B cell (primary cell): Measurements from ENCODE around the gene JPH3. TPM values are rescaled to one million over a fixed set of nuclear protein-coding genes. Genes with fewer than 3 reads are reported as not detected.

Experiments
- ATAC-seq: fragments of 200-7000 bp; cut with Tn5 transposase; one replicate; pipeline ENCODE4 v1.10.0; 2021; ENCODE audit warnings: low read depth, mild to moderate bottlenecking, moderate number of reproducible peaks, moderate library complexity
- CTCF ChIA-PET: fragments of 350-600 bp; sonication (Branson Sonifier 250); formaldehyde crosslinking; loops from one replicate; lab custom pipeline; 2021; ENCODE audit warnings: antibody characterized with exemption, inconsistent platforms; lab: Charles Lee
- POLR2A ChIA-PET: fragments of 350-600 bp; sonication (Branson Sonifier 250); formaldehyde crosslinking; loops from one replicate; lab custom pipeline; 2021; ENCODE audit warnings: antibody characterized with exemption; lab: Charles Lee
- DNase-seq: peaks from one replicate; pipeline ENCODE4 v3.0.0; 2013
- H2AFZ ChIP-seq: 2 replicates; pipeline ENCODE4 v1.6.1; 2012; ENCODE audit warnings: mild to moderate bottlenecking, low read depth, low read length; ENCODE audit not compliant: insufficient read depth, poor library complexity, severe bottlenecking
- H3K27ac ChIP-seq, 2 donors: 1 replicate in 1 of 2; 2 replicates in 1 of 2; pipeline ENCODE4 v1.5.1; 2012 to 2013; ENCODE audit warnings: low read length in 2 of 2, mild to moderate bottlenecking in 2 of 2, moderate library complexity in 1 of 2
- H3K27me3 ChIP-seq, 4 experiments: fragments of 200-600 bp in 1 of 4; sonication (generic) in 1 of 4; replicated peaks in 1 of 4; 1 replicate in 2 of 4; 2 replicates in 2 of 4; pipeline versions ENCODE4 v1.6.1 to v1.7.0; 2013 to 2016; ENCODE audit warnings: low read length in 3 of 4, mild to moderate bottlenecking in 2 of 4, mixed read lengths in 1 of 4, moderate library complexity in 1 of 4; ENCODE audit not compliant: insufficient read depth in 4 of 4, control insufficient read depth in 3 of 4; ENCODE audit errors: control extremely low read depth in 1 of 4
- H3K36me3 ChIP-seq, 2 experiments: replicated peaks in 1 of 2; 1 replicate in 1 of 2; 2 replicates in 1 of 2; pipeline versions ENCODE4 v1.6.1 to v1.7.1; 2013; ENCODE audit warnings: low read length in 1 of 2; ENCODE audit not compliant: insufficient read depth in 2 of 2, control insufficient read depth in 1 of 2; ENCODE audit errors: control extremely low read depth in 1 of 2, extremely low read depth in 1 of 2
- H3K4me1 ChIP-seq, 2 donors: fragments of 200-600 bp in 1 of 2; sonication (generic) in 1 of 2; 1 replicate in 1 of 2; 2 replicates in 1 of 2; pipeline versions ENCODE4 v1.5.1 to v1.6.1; 2013 to 2017; ENCODE audit warnings: low read length in 2 of 2; ENCODE audit not compliant: control insufficient read depth in 2 of 2, insufficient read depth in 2 of 2
- H3K4me2 ChIP-seq: replicated peaks from 2 replicates; pipeline ENCODE3; 2012; ENCODE audit warnings: mild to moderate bottlenecking, low read depth, low read length; ENCODE audit not compliant: poor library complexity, severe bottlenecking
- H3K4me3 ChIP-seq, 5 experiments: fragments of 200-600 bp in 1 of 5; sonication (generic) in 1 of 5; 1 replicate in 3 of 5; 2 replicates in 2 of 5; pipeline versions ENCODE4 v1.5.1 to v1.7.0; 2011 to 2016; ENCODE audit warnings: low read length in 4 of 5, mild to moderate bottlenecking in 4 of 5, low read depth in 2 of 5, control low read depth in 1 of 5, moderate library complexity in 1 of 5; ENCODE audit not compliant: insufficient read depth in 1 of 5; ENCODE audit errors: control extremely low read depth in 1 of 5, extremely low read depth in 1 of 5
- H3K79me2 ChIP-seq: fragments of 200-600 bp; sonication (generic); one replicate; pipeline ENCODE4 v1.6.0; 2016; ENCODE audit warnings: low read length; ENCODE audit not compliant: control insufficient read depth, insufficient read depth
- H3K9ac ChIP-seq: fragments of 200-600 bp; sonication (generic); 2 replicates; pipeline ENCODE4 v1.6.1; 2017; ENCODE audit warnings: mild to moderate bottlenecking, low read length, moderate library complexity
- H3K9me3 ChIP-seq, 3 donors: one replicate each; pipeline versions ENCODE4 v1.6.1 to v1.7.1; 2013; ENCODE audit warnings: low read length in 2 of 3; ENCODE audit not compliant: control insufficient read depth in 2 of 3, insufficient read depth in 1 of 3; ENCODE audit errors: control extremely low read depth in 1 of 3
- H4K20me1 ChIP-seq: 2 replicates; pipeline ENCODE4 v1.6.0; 2012; ENCODE audit warnings: mild to moderate bottlenecking, low read length; ENCODE audit not compliant: insufficient read depth, control insufficient read depth, poor library complexity, severe bottlenecking
- H3K27ac Mint-ChIP-seq: one replicate; pipeline ENCODE4 v1.8.0; 2021; ENCODE audit warnings: mixed read lengths
- H3K27me3 Mint-ChIP-seq: one replicate; pipeline ENCODE4 v1.8.0; 2021; ENCODE audit warnings: mixed read lengths
- H3K4me1 Mint-ChIP-seq: one replicate; pipeline ENCODE4 v1.8.0; 2021; ENCODE audit warnings: mixed read lengths
- H3K4me3 Mint-ChIP-seq: one replicate; pipeline ENCODE4 v1.8.0; 2021; ENCODE audit warnings: mixed read lengths
- H3K9me3 Mint-ChIP-seq: one replicate; pipeline ENCODE4 v1.8.0; 2022; ENCODE audit warnings: mixed read lengths; ENCODE audit not compliant: insufficient read depth
- EZH2 ChIP-seq: IDR thresholded peaks from 2 replicates; pipeline ENCODE4 v1.6.1; 2012; ENCODE audit warnings: borderline replicate concordance, low read depth, mild to moderate bottlenecking, moderate library complexity, low read length; ENCODE audit not compliant: insufficient read depth, poor library complexity, severe bottlenecking
- WGBS: methylation state at CpG from one replicate; pipeline ENCODE4 v1.1.5; 2013; ENCODE audit warnings: missing lambda C conversion rate; ENCODE audit not compliant: insufficient coverage; 5-methylcytosine and 5-hydroxymethylcytosine counted together
- intact Hi-C: fragments of 100-400 bp; cut with micrococcal nuclease; formaldehyde crosslinking; loops from one replicate; pipeline ENCODE4 v1.10.0; 2022
- polyA plus RNA-seq: library from polyadenylated mRNA; depleted of rRNA; stranded (reverse); fragments of >200 nt; gene quantifications from 2 replicates; pipeline ENCODE4 v1.2.3, GENCODE V29; 2012
- total RNA-seq, 2 donors: library from RNA; stranded (reverse); fragments of 120-200 nt in 1 of 2; gene quantifications; 1 replicate in 1 of 2; 2 replicates in 1 of 2; pipeline versions ENCODE4 v1.2.3 to v1.2.4, GENCODE V29; 2013 to 2022
- TF ChIP-seq, protein P1 (sequence below): fragments of 200-600 bp; IDR thresholded peaks from one replicate; pipeline ENCODE4 v1.8.0; 2022; ENCODE audit warnings: antibody characterized with exemption, mild to moderate bottlenecking

The JPH3 gene
- total and polyA plus RNA-seq, 2 donors (not counting 1 experiment from before 2014, with no cell fraction given), result not detected

DNA sequence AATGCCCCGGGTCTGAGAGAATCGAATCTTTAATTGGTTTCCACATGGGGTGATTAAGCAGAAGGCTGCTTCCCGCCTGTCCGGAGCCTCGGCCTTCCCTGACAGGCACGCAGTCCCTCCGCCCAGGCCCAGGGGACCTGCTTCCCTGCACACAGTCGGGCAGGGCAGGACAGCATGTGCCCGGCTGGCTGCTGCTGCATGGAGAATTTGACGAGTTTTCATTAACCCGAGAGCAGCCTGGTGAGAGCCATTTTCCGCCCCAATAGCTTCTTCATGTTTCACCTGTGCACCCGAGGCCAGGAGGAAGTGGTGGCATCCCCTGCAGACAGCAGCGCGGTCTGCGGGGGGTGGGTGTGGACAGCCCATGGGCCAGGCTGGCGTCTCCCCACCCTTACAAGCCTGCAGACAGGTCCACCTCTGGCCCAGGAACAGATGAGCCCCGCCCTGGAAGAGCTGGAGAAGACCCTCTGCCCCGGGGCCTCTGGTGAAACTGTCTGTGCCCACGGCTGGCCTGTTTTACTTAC is 96.4 kb downstream of the JPH3 start:
- Mint-ChIP-seq H3K9me3 (no peaks in the 10 kb centered on the region), H3K27ac (peak overlapping the region; percentile 81), H3K4me1 (peaks cover 52% of the 10 kb centered on the region), H3K27me3 (no peaks in the 10 kb centered on the region), H3K4me3 (peak overlapping the region; percentile 65)
- H3K79me2 ChIP-seq, result no peaks in the 10 kb centered on the region
- 59% methylated on average over 16 of the region's 20 CpGs for WGBS
- H3K4me1 ChIP-seq, result peaks cover 42 to 63% of the 10 kb centered on the region in 2 donors
- intact Hi-C loops, result no loop called here
- H3K9me3 ChIP-seq, result no peaks in the 10 kb centered on the region
- H2AFZ ChIP-seq, result no peak overlapping the region
- H3K4me3 ChIP-seq, result no peak overlapping the region
- H3K4me2 ChIP-seq, result peak overlapping the region; percentile 50
- ChIA-PET POLR2A (interaction anchor here (1.3 kb wide), 1 partner anchor 26 kb away, joined by 3 read pairs; no protein-coding TSS in a partner anchor), CTCF (interaction anchor here (1.0 to 2.0 kb wide), 3 partner anchors 31 to 70 kb away, joined by 3 to 6 read pairs (median 4); no protein-coding TSS in a partner anchor)
- H3K27ac ChIP-seq, result peak overlapping the region in 1 of 2 donors; percentile 31
- H4K20me1 ChIP-seq, result no peaks in the 10 kb centered on the region
- no peak overlapping the region for H3K9ac ChIP-seq
- DNase-seq (peak; percentile 56), ATAC-seq (peak; percentile 13)
- peaks cover 0 to 10% of the 10 kb centered on the region in 2 experiments for H3K36me3 ChIP-seq
- TF ChIP-seq EZH2, result no peak
- TF ChIP-seq, protein P1, sequence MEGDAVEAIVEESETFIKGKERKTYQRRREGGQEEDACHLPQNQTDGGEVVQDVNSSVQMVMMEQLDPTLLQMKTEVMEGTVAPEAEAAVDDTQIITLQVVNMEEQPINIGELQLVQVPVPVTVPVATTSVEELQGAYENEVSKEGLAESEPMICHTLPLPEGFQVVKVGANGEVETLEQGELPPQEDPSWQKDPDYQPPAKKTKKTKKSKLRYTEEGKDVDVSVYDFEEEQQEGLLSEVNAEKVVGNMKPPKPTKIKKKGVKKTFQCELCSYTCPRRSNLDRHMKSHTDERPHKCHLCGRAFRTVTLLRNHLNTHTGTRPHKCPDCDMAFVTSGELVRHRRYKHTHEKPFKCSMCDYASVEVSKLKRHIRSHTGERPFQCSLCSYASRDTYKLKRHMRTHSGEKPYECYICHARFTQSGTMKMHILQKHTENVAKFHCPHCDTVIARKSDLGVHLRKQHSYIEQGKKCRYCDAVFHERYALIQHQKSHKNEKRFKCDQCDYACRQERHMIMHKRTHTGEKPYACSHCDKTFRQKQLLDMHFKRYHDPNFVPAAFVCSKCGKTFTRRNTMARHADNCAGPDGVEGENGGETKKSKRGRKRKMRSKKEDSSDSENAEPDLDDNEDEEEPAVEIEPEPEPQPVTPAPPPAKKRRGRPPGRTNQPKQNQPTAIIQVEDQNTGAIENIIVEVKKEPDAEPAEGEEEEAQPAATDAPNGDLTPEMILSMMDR, result no peak
- no peaks in the 10 kb centered on the region for H3K27me3 ChIP-seq

DNA sequence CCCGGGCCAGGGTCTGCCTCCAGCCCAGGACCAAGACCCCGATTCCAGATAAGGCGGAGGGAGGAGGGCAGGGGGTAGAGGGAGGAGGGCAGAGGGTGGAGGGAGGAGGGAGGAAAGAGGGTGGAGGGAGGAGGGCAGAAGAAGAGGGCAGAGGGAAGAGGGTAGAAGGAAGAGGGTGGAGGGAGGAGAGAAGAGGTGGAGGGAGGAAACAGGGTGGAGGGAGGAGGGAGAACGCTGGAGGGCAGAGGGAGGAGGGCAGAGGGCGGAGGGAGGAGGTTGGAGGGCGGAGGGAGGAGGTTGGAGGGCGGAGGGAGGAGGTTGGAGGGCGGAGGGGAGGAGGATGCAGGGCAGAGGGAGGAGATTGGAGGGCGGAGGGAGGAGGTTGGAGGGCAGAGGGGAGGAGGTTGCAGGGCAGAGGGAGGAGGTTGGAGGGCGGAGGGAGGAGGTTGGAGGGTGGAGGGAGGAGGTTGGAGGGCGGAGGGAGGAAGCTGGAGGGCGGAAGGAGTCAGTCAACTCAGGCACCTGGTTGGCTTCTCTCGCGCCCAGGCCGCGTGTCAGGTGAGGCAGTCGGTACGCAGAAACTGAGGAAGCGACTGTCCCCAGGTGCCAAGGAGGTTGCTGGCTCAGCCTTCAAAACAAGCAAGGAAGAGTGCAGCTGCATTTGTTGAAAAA is 98.2 kb downstream of the JPH3 start:
- H3K9me3 ChIP-seq, result no peaks in the 10 kb centered on the region
- peak overlapping the region in 1 of 5 experiments; percentile 38 for H3K4me3 ChIP-seq
- peak overlapping the region; percentile 91 for H3K27ac Mint-ChIP-seq
- H3K4me3 Mint-ChIP-seq, result peak overlapping the region; percentile 75
- H2AFZ ChIP-seq, result peak overlapping the region; percentile 39
- H3K79me2 ChIP-seq, result no peaks in the 10 kb centered on the region
- ChIA-PET CTCF (interaction anchor here (0.6 to 3.2 kb wide), 3 partner anchors 64 to 107 kb away, joined by 3 to 26 read pairs (median 3); no protein-coding TSS in a partner anchor), POLR2A (interaction anchor here (0.6 to 1.3 kb wide), 7 partner anchors 21 to 316 kb away, joined by 3 to 6 read pairs (median 3); partner anchors contain the start of gene KLHDC4)
- H3K9me3 Mint-ChIP-seq, result no peaks in the 10 kb centered on the region
- H3K9ac ChIP-seq, result no peak overlapping the region
- no peak for ATAC-seq
- H4K20me1 ChIP-seq, result no peaks in the 10 kb centered on the region
- no peaks in the 10 kb centered on the region for H3K27me3 ChIP-seq
- peak overlapping the region; percentile 73 for H3K4me2 ChIP-seq
- H3K27me3 Mint-ChIP-seq, result no peaks in the 10 kb centered on the region
- peak overlapping the region; percentile 79 to 80 for H3K27ac ChIP-seq
- peaks cover 0 to 13% of the 10 kb centered on the region in 2 experiments for H3K36me3 ChIP-seq
- peak; percentile 71 for DNase-seq
- intact Hi-C loops, result loop anchor here (5.0 kb wide), 1 partner anchor 67 kb away; the partner anchor contains the start of gene KLHDC4
- WGBS, result 44% methylated on average over 18 of the region's 19 CpGs
- peaks cover 56% of the 10 kb centered on the region for H3K4me1 Mint-ChIP-seq
- TF ChIP-seq, protein P1, result no peak
- no peak for TF ChIP-seq EZH2
- peaks cover 45 to 67% of the 10 kb centered on the region in 2 donors for H3K4me1 ChIP-seq
